Keratinocyte (primary cell): ENCODE results near the gene ZBTB7B. TPM values are rescaled to one million over a fixed set of nuclear protein-coding genes. Genes with fewer than 3 reads are reported as not detected.

ENCODE experiments used
- DNase-seq: peaks from one replicate; pipeline ENCODE4 v3.0.0-alpha.2; 2011; ENCODE audit warnings: low read depth, missing footprints, low spot score
- FAIRE-seq: peaks from 2 replicates; lab custom pipeline; 2011; peaks lifted over from hg19 to GRCh38; lab: Jason Lieb, UNC
- H2AFZ ChIP-seq: 2 replicates; pipeline ENCODE4 v1.6.0; 2012; ENCODE audit warnings: low read length, control low read depth, inconsistent platforms; ENCODE audit not compliant: control insufficient read depth
- H3K27ac ChIP-seq: 2 replicates; pipeline ENCODE4 v1.5.1; 2011; ENCODE audit warnings: low read length; ENCODE audit not compliant: control insufficient read depth, insufficient read depth
- H3K27me3 ChIP-seq: 3 replicates; pipeline ENCODE4 v1.6.0; 2011; ENCODE audit warnings: low read length; ENCODE audit not compliant: control insufficient read depth, insufficient read depth; ENCODE audit errors: extremely low read depth
- H3K36me3 ChIP-seq, 2 experiments: 2 replicates in 1 of 2; 3 replicates in 1 of 2; pipeline ENCODE4 v1.5.1; 2011; ENCODE audit warnings: low read length in 2 of 2, mild to moderate bottlenecking in 1 of 2; ENCODE audit not compliant: control insufficient read depth in 2 of 2, insufficient read depth in 2 of 2; ENCODE audit errors: extremely low read depth in 1 of 2
- H3K4me1 ChIP-seq: 3 replicates; pipeline ENCODE4 v1.5.1; 2011; ENCODE audit warnings: low read length; ENCODE audit not compliant: control insufficient read depth, insufficient read depth; ENCODE audit errors: extremely low read depth
- H3K4me2 ChIP-seq: 3 replicates; pipeline ENCODE4 v1.6.0; 2011; ENCODE audit warnings: low read depth, low read length; ENCODE audit not compliant: control insufficient read depth, insufficient read depth; ENCODE audit errors: extremely low read depth
- H3K4me3 ChIP-seq, 3 experiments: fragments of 200-600 bp in 1 of 3; sonication (generic) in 1 of 3; 2 replicates in 2 of 3; 3 replicates in 1 of 3; pipeline ENCODE4 v1.5.1; 2011 to 2016; ENCODE audit warnings: low read length in 3 of 3, mild to moderate bottlenecking in 3 of 3, control low read depth in 2 of 3, inconsistent platforms in 1 of 3, low read depth in 1 of 3, mixed read lengths in 1 of 3, mixed run types in 1 of 3, moderate library complexity in 1 of 3; ENCODE audit not compliant: control insufficient read depth in 2 of 3, insufficient read depth in 2 of 3; ENCODE audit errors: extremely low read depth in 1 of 3
- H3K79me2 ChIP-seq: 2 replicates; pipeline ENCODE4 v1.6.0; 2012; ENCODE audit warnings: low read length; ENCODE audit not compliant: control insufficient read depth, insufficient read depth
- H3K9ac ChIP-seq: 3 replicates; pipeline ENCODE4 v1.6.0; 2011; ENCODE audit warnings: low read length; ENCODE audit not compliant: control insufficient read depth, insufficient read depth; ENCODE audit errors: extremely low read depth
- H3K9me1 ChIP-seq: 3 replicates; pipeline ENCODE4 v1.6.0; 2011; ENCODE audit warnings: low read length; ENCODE audit not compliant: control insufficient read depth, insufficient read depth; ENCODE audit errors: extremely low read depth
- H3K9me3 ChIP-seq: 2 replicates; pipeline ENCODE4 v1.5.1; 2012; ENCODE audit warnings: low read depth, low read length; ENCODE audit not compliant: control insufficient read depth
- H4K20me1 ChIP-seq: 3 replicates; pipeline ENCODE4 v1.6.0; 2011; ENCODE audit warnings: low read length; ENCODE audit not compliant: control insufficient read depth, insufficient read depth; ENCODE audit errors: extremely low read depth
- CTCF ChIP-seq, 3 experiments: IDR thresholded peaks in 1 of 3; conservative IDR thresholded peaks in 1 of 3; optimal IDR thresholded peaks in 1 of 3; 2 replicates in 2 of 3; 3 replicates in 1 of 3; pipeline versions ENCODE3 to v1.5.1; 2011; ENCODE audit warnings: low read length in 3 of 3, mild to moderate bottlenecking in 3 of 3, moderate library complexity in 2 of 3, control low read depth in 1 of 3, inconsistent platforms in 1 of 3; ENCODE audit not compliant: insufficient read depth in 2 of 3; ENCODE audit errors: extremely low read depth in 1 of 3
- EZH2 ChIP-seq: IDR thresholded peaks from one replicate; pipeline ENCODE4 v1.6.1; 2012; ENCODE audit warnings: inconsistent platforms, mild to moderate bottlenecking, low read length, moderate library complexity
- dilution Hi-C: fragments of 300-500 bp; cut with MboI; formaldehyde crosslinking; loops from one replicate; pipeline ENCODE4 v1.7.0; 2020; ENCODE audit warnings: low sequenced_read_pairs; ENCODE audit not compliant: extremely low pct_ligation_motif_present
- polyA plus RNA-seq, 5 experiments: library from polyadenylated mRNA; depleted of rRNA in 3 of 5; stranded (reverse) in 3 of 5; stranded (forward) in 1 of 5; unstranded in 1 of 5; fragments of >200 nt; gene quantifications; 1 replicate in 1 of 5; 2 replicates in 3 of 5; 3 replicates in 1 of 5; pipeline versions ENCODE4 v1.2.1 to v1.2.3, GENCODE V29; 2011 to 2012; ENCODE audit warnings: missing spikeins in 2 of 5, low read depth in 1 of 5, low replicate concordance in 1 of 5

The ZBTB7B gene
- polyA plus RNA-seq, 1 donor (not counting 4 experiments of a cell fraction or from before 2014, with no cell fraction given): 20.9 TPM

DNA sequence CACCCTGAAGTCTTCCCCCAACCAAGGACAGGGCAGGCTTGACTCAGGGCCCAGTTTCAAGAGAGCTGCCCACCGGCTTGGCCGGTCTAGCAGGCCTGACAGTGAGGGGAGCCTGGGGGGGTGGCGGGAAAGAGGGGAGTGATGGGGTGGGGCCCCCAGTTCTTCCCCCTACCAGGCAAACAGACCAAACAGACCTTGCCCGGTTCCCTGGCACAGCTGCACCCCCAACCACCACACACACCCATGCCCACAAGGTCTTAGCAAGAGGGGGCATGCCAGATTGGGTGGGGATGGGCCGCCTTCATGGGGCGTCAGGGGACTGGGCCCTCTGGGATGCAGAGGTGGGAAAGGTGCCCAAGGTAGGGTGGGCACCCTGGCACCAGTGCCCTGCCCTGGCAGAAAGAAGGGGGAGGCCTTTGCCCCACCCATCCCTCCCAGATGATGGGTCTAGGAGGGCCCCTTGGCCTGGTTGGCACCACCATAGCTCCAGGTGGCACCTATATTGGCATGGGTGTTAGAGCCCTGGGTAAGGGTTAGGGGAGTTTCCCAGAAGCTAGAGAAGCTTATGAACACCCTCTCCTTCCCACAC is 8.9 kb downstream of the ZBTB7B start:
- no peak for TF ChIP-seq CTCF (optimal IDR thresholded peaks at IDR 0.05 in 1 of 3, IDR thresholded peaks at IDR 0.05 in 1 of 3, conservative IDR thresholded peaks at IDR 0.05 in 1 of 3; ENCODE audit: extremely low read depth in 1 of 3, insufficient read depth in 2 of 3, low read length in 3 of 3)
- no peak for TF ChIP-seq EZH2
- Histone ChIP-seq H2AFZ (no peak overlapping the region), H3K27me3 (no peaks in the 10 kb centered on the region), H3K4me2 (peak overlapping the region; percentile 27), H3K79me2 (peaks cover 49% of the 10 kb centered on the region), H3K4me1 (peaks cover 76% of the 10 kb centered on the region), H4K20me1 (peaks cover 6% of the 10 kb centered on the region), H3K9ac (no peak overlapping the region), H3K27ac (peak overlapping the region; percentile 8), H3K9me1 (no peaks in the 10 kb centered on the region), H3K9me3 (no peaks in the 10 kb centered on the region), H3K36me3 (peaks cover 23 to 55% of the 10 kb centered on the region in 2 experiments), H3K4me3 (no peak overlapping the region)
- dilution Hi-C loops: no loop called here
- FAIRE-seq (no peak), DNase-seq (no peak)

- Histone ChIP-seq H3K4me1 (peaks cover 76% of the 10 kb centered on the region), H3K4me2 (peak overlapping the region; percentile 27), H4K20me1 (peaks cover 6% of the 10 kb centered on the region), H3K27ac (no peak overlapping the region), H3K9ac (no peak overlapping the region), H3K9me3 (no peaks in the 10 kb centered on the region), H3K9me1 (no peaks in the 10 kb centered on the region), H2AFZ (no peak overlapping the region), H3K79me2 (peaks cover 43% of the 10 kb centered on the region), H3K36me3 (peaks cover 26 to 53% of the 10 kb centered on the region in 2 experiments), H3K4me3 (no peak overlapping the region), H3K27me3 (no peaks in the 10 kb centered on the region)
- DNase-seq: no peak
- TF ChIP-seq EZH2: no peak
- no peak for TF ChIP-seq CTCF (optimal IDR thresholded peaks at IDR 0.05 in 1 of 3, IDR thresholded peaks at IDR 0.05 in 1 of 3, conservative IDR thresholded peaks at IDR 0.05 in 1 of 3; ENCODE audit: extremely low read depth in 1 of 3, insufficient read depth in 2 of 3, low read length in 3 of 3)
- dilution Hi-C loops: no loop called here
- FAIRE-seq: peak; percentile 62
These were observed 9.5 kb downstream of the ZBTB7B start for GRCh38 chr1:155012026-155012546.
